K562 (cell line): Measurements from ENCODE around the gene UBR3. TPM values are rescaled to one million over a fixed set of nuclear protein-coding genes. Genes with fewer than 3 reads are reported as not detected.

ENCODE experiments used
- ATF6 ChIP-seq: sonication (generic); formaldehyde crosslinking; IDR thresholded peaks from 2 replicates; pipeline ENCODE4 v1.4.0; 2020; ENCODE audit warnings: mild to moderate bottlenecking, missing genetic modification reagents
- CBX5 ChIP-seq: IDR thresholded peaks from 2 replicates; pipeline ENCODE4 v1.6.1; 2014; ENCODE audit warnings: low read depth, borderline replicate concordance
- CC2D1A ChIP-seq: fragments of 450-650 bp; IDR thresholded peaks from 2 replicates; pipeline ENCODE4 v1.6.1; 2017; ENCODE audit warnings: mild to moderate bottlenecking
- CLOCK ChIP-seq: fragments of 250-450 bp; sonication (Bioruptor Pico); IDR thresholded peaks from 2 replicates; pipeline ENCODE4 v1.4.0; 2020; ENCODE audit warnings: mild to moderate bottlenecking, moderate library complexity, borderline replicate concordance
- CTCF ChIP-seq, 3 experiments: IDR thresholded peaks in 2 of 3; conservative IDR thresholded peaks in 1 of 3; 2 replicates each; pipeline ENCODE4 v1.5.1; 2011 to 2012; ENCODE audit warnings: low read length in 3 of 3, mild to moderate bottlenecking in 3 of 3, control low read depth in 2 of 3, improper control_type of control experiment in 1 of 3, inconsistent platforms in 1 of 3, low read depth in 1 of 3, mixed read lengths in 1 of 3, moderate library complexity in 1 of 3; ENCODE audit not compliant: insufficient read depth in 2 of 3
- ID3 ChIP-seq, 2 experiments: fragments of 250-450 bp in 1 of 2; fragments of 450-650 bp in 1 of 2; sonication (Bioruptor Pico) in 1 of 2; IDR thresholded peaks; 2 replicates each; pipeline versions ENCODE4 v1.6.1 to v1.8.0; 2016 to 2021; ENCODE audit warnings: mild to moderate bottlenecking in 2 of 2, moderate library complexity in 2 of 2, missing compliant biosample characterization in 1 of 2, missing genetic modification characterization in 1 of 2
- RAD21 ChIP-seq, 2 experiments: fragments of 250-450 bp in 1 of 2; fragments of 450-650 bp in 1 of 2; sonication (Bioruptor Pico) in 1 of 2; formaldehyde crosslinking in 1 of 2; IDR thresholded peaks in 1 of 2; conservative IDR thresholded peaks in 1 of 2; 2 replicates each; pipeline versions ENCODE4 v1.4.0 to v1.8.0; 2020 to 2022; ENCODE audit warnings: mild to moderate bottlenecking in 2 of 2, moderate library complexity in 1 of 2
- REST ChIP-seq, 2 experiments: fragments of 450-650 bp; formaldehyde crosslinking in 1 of 2; IDR thresholded peaks; 2 replicates each; pipeline versions ENCODE4 v1.4.0 to v1.6.1; 2014 to 2020; ENCODE audit warnings: mild to moderate bottlenecking in 2 of 2, borderline replicate concordance in 1 of 2, low read depth in 1 of 2
- SMC3 ChIP-seq: conservative IDR thresholded peaks from 2 replicates; pipeline ENCODE4 v1.6.1; 2011; ENCODE audit warnings: low read depth, low read length, improper control_type of control experiment; ENCODE audit not compliant: insufficient read depth
- ZNF316 ChIP-seq: fragments of 450-650 bp; IDR thresholded peaks from 2 replicates; pipeline ENCODE4 v1.6.1; 2016
- ZNF507 ChIP-seq: conservative IDR thresholded peaks from 2 replicates; pipeline ENCODE4 v1.6.1; 2017; ENCODE audit warnings: missing genetic modification characterization, missing compliant biosample characterization
- polyA plus RNA-seq, 8 experiments: library from polyadenylated mRNA; depleted of rRNA in 4 of 8; stranded (reverse) in 5 of 8; unstranded in 3 of 8; fragments of >200 nt; fragmentation: Nextera tagmentation in 2 of 8; fragmentation: Illumina TruSeq in 1 of 8; extraction: Ambion mirVana in 2 of 8; extraction: Trizol in 1 of 8; gene quantifications; 2 replicates each; pipeline versions ENCODE4 v1.2.1 to v1.2.3, GENCODE V29; 2011 to 2014; ENCODE audit warnings: inconsistent platforms in 1 of 8, missing spikeins in 1 of 8
- total RNA-seq, 7 experiments: library from RNA; depleted of rRNA in 6 of 7; stranded (reverse); fragments of >200 nt in 6 of 7; fragmentation: Illumina TruSeq in 2 of 7; extraction: Trizol in 2 of 7; gene quantifications; 2 replicates each; pipeline versions ENCODE4 v1.2.1 to v1.2.3, GENCODE V29; 2011 to 2021; ENCODE audit warnings: low replicate concordance in 1 of 7

UBR3 gene
- total and polyA plus RNA-seq, 9 of the 15 experiments (the other 6 are each of a cell fraction or from before 2014, with no cell fraction given): 14.4 to 63.5 (median 40.4) TPM

GRCh38 chr2:169928463-169928864 is 101.2 kb downstream of the UBR3 start (continued):
- no peak for TF ChIP-seq ID3 (CRISPR knock-in tag; IDR thresholded peaks at IDR 0.05)
- TF ChIP-seq ID3 (tag; IDR thresholded peaks at IDR 0.05): no peak
- peak; percentile 55 for TF ChIP-seq SMC3
- TF ChIP-seq CLOCK (CRISPR knock-in tag): no peak
- no peak for TF ChIP-seq ATF6 (CRISPR knock-in tag)
- peak; percentile 75; the same call in 1 of the 2 replicates for TF ChIP-seq REST (IDR thresholded peaks at IDR 0.05; ENCODE audit: borderline replicate concordance)
- no peak for TF ChIP-seq REST (CRISPR knock-in tag; IDR thresholded peaks at IDR 0.05; ENCODE audit: low read depth)
- TF ChIP-seq ZNF316: peak; percentile 97
- TF ChIP-seq CC2D1A: peak; percentile 47; the same call in 1 of the 2 replicates
- no peak for TF ChIP-seq CBX5
- TF ChIP-seq RAD21 (CRISPR knock-in tag; conservative IDR thresholded peaks at IDR 0.05 in 1 of 2, IDR thresholded peaks at IDR 0.05 in 1 of 2): peak; percentile 91 to 93
- TF ChIP-seq ZNF507: no peak
- TF ChIP-seq CTCF (IDR thresholded peaks at IDR 0.05 in 2 of 3, conservative IDR thresholded peaks at IDR 0.05 in 1 of 3; ENCODE audit: insufficient read depth in 2 of 3, low read depth in 1 of 3, low read length in 3 of 3): peak; percentile 45 to 85 (median 70); a peak in 5 of 6 replicates
